ENCODE data around the gene MKKS.

The MKKS gene

GRCh38 chr20:10367693-10367942 is 66.4 kb downstream of the MKKS start:
- no peak for DNase-seq

- DNase-seq: no peak
Observed at GRCh38 chr20:10366898-10367692, 66.9 kb downstream of the MKKS start.

- DNase-seq: no peak
Observed at GRCh38 chr20:10362674-10363073, 71.3 kb downstream of the MKKS start.

- DNase-seq: no peak
Observed at GRCh38 chr20:10360878-10361277, 73.1 kb downstream of the MKKS start.

GRCh38 chr20:10359621-10360040 is 74.4 kb downstream of the MKKS start:
- DNase-seq: no peak

- no peak for DNase-seq
Observed at GRCh38 chr20:10357974-10358373, 76.0 kb downstream of the MKKS start.

- DNase-seq: no peak
Observed at GRCh38 chr20:10357061-10357708, 76.8 kb downstream of the MKKS start.

GRCh38 chr20:10356628-10357027 is 77.4 kb downstream of the MKKS start:
- DNase-seq: no peak

GRCh38 chr20:10352934-10353824 is 80.8 kb downstream of the MKKS start:
- no peak for DNase-seq

All from stimulated activated naive CD4-positive, alpha-beta T cell treated with Interleukin-2 at 50 U/mL for 16 hours (primary cell).